Stimulated activated CD4-positive, alpha-beta T cell treated with anti-CD3 and anti-CD28 coated beads, Interleukin-4, amount 100 ng/mL, for 24 hours (primary cell): Measurements from ENCODE around the gene PKMYT1.
"Not testable (repeated sequence)": the region's sequence is repeated elsewhere in the genome, so short reads cannot be mapped to it uniquely, and the experiment has no call there.

Experiments used
- DNase-seq: peaks from one replicate; pipeline ENCODE4 v3.0.0-alpha.2; 2020

Gene PKMYT1

DNA sequence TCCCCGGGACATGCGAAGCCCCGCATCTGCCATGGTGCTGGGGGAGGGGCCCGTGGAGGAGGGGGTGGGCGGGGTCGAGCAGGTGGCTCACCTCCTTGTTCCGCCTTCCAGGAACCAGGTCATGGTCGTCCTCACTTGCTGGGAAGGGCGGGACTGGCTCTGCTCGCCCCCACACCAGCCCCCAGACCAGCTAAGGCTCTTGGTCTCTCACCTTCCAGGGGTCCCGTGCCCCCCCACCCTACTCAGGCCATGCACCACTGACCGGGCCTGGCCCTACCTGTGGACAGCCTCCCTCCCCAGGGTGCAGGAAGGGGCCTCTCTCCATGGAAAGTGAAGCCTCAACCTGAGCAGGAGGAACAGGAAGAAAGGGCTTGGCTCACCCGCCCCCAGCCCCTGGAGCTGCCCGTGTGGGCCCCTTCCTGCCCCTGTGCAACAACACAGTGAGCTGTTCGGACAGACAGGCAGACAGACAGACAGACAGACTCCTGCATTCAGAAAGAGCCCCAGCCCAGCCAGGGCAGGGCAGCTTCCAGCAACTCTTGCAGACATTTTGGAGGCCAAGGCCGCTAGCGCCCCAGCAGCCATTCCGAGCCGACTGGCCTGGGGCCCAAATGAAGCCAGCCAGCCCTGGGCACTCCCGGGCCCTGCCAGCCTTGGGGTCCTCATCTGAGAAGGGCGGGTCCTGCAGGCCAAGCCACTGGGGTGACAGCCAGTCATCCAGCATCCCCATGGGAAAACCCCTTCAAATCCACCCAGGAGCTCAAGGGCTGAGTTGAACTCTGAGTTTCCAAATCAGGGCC is 24.3 kb downstream of the PKMYT1 start:
- DNase-seq = no peak

DNA sequence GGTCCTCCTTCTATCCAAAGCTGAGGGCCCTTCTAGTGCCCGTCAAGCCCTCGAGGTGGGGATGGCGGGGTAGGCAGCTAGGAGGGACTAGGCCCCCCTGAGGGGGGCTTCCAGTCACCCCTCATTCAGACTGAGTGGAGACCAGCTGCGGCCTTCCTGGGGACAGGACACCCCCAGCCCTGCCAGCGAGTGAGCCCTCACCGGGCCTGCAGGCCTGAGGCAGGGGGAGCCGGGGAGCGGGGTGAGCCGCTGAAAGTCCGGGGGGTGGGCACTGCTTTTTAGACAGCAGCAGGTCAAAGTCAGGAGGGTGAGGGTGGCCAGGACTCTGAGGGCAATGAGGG is 24.8 kb downstream of the PKMYT1 start:
- no peak for DNase-seq

DNA sequence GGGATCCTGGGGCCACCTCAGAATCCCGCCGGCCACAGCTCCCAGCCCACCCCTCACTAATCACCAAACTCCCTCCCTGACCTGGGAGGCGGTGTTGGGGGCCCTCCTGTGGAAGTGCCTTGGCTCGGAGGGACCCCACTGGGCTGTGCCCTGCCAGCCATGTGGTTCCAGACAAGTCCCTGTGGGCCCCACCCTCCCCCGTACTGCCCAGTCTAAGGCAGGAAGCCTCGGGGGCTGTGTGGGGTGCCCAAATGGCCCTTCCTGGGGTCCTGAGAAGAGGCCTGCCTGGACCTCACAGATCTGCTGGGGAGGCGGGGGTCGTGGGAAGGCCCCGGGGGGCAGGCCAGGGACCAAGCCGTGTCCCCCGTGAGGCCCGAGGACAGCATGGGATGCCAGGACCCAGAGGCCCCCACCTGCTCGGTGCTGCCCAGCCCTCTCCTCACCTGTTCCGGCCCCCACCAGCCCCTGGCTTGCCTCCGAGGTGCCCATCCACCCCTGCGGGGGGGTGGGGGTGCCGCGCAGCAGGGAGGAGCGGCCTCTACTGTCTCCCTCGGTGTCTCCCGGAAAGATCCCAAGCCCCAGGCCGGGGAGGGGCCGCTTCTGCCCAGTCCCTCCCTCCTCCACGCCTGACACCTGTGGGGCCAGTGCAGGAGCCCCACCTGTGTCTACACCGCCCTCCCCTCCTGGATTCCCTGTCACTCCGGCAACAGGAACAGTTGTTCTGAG is 25.4 kb downstream of the PKMYT1 start:
- DNase-seq = no peak

DNA sequence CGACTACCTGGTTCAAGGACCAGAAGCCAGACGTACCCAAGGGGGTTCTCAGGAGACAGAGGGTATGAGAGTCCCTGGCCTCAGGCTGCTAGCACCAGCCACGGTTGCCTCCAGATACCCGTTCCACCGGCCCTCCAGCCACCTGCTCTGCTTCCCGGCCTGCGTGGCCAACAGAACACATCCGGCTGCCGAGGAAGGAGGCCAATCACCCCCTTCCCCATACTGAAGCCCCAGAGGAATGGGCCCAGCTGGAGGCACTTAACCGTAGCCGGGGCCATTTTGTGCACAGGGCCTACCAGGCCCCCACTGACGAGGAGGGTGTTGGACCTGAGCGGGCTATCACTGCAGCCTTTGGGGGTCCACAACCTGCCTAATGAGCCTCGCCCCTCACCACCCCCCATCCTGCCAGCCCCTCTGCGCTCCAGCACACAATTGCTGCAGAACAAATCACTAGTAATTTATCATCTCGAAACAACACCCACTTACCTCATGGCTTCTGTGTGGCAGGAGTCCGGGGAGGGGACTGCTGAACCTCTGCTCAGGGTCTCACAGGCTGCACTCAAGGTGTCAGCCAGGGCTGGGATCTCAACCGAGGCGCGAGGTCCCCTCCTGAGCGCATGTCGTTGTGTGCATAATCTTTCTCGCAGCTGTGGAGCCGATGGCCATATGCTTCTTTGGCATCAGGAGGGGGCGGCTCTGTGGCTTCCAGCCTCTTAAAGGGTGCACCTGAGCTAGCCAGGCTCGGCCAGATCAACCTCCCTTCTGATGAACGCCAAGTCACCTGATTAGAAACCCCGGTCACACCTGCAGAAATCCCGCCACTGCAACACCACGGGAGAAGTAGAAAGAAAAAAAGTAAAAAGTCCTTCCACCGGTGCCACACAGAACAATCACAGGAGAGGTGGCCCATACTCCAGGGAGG is 26.3 kb downstream of the PKMYT1 start:
- no peak for DNase-seq

DNA sequence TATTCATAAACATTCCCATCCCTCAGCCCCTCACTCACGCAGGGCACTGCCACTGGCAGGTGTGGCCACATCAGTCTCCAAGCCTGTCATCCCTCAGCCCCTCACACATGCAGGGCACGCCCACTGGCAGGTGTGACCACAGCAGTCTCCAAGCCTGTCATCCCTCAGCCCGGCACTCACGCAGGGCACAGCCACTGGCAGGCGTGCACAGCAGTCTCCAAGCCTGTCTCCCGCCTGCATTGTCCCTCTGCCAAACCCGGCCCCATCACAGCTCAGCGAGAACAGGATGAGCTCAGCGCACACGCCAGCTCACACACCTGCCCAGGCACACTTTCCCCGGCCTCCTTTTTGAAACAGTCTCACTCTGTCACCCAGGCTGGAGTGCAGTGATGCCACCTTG is 27.6 kb downstream of the PKMYT1 start:
- DNase-seq = no peak

DNA sequence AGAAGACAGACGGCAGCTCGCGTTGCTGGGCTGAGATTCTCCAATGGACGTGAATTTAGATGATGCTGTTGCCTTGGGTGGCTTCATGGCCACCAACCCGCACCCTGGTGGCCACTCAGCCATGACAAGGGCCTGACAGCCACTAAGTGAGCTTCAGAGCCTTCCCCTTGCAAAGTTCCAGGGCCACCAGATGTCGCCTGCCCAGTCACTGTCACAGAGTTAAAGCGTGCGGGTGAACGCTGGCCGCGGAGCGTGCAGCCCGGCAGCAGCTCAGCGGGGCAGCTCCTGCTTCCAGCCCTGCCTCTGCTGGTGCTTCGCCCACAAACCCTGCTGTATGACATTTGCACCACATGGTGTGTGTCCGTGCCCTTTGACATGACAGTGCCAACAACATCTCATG is 29.5 kb downstream of the PKMYT1 start:
- DNase-seq = no peak

DNA sequence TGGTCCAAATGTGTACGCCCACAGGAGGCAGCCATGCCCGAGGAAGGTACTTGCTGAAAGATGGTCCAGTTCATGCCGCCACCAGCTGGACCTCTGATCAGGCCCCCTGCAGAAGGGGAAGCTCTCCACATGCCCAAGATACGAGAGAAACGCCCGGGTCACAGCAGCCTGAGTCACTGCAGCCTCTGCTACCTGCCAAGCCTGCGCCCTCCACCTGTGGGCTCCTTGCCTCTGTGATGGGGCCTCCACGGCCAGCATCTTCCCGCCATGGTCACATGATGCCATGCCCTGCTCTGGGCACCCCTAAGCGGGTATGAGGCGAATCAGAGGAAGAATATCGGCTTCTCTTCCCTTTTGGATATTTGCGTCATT is 29.9 kb downstream of the PKMYT1 start:
- DNase-seq = no peak

DNA sequence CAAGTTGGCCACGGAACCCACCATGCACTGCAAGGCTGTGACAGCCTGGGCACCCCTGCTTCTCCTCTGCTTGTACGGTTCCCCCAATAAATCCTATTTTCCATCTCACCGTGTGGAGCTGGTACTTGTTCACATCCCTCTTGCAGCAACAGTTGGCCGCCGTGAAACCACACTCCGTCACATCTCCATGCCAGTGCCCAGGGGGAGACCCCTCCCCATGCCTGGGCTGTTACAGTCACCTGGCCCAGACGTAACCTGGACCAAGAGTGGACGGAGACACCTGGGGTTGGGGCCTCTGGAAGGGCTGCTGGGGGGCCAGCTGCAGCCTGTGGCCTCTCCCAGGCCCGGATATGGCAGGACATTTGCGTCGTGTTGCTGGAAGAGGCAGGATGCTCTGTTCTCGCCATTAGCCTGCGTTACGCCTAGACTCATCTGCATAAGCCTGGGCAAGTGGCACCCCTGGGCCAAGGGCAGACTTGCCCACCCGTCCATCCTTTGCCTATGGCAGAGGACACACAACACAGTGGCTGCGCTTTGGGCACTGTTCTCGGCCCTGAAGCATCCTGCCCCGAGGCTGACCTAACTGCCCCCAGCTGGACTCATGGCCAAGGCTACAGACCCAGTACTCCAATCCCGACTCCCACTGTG is 30.4 kb downstream of the PKMYT1 start:
- no peak for DNase-seq

DNA sequence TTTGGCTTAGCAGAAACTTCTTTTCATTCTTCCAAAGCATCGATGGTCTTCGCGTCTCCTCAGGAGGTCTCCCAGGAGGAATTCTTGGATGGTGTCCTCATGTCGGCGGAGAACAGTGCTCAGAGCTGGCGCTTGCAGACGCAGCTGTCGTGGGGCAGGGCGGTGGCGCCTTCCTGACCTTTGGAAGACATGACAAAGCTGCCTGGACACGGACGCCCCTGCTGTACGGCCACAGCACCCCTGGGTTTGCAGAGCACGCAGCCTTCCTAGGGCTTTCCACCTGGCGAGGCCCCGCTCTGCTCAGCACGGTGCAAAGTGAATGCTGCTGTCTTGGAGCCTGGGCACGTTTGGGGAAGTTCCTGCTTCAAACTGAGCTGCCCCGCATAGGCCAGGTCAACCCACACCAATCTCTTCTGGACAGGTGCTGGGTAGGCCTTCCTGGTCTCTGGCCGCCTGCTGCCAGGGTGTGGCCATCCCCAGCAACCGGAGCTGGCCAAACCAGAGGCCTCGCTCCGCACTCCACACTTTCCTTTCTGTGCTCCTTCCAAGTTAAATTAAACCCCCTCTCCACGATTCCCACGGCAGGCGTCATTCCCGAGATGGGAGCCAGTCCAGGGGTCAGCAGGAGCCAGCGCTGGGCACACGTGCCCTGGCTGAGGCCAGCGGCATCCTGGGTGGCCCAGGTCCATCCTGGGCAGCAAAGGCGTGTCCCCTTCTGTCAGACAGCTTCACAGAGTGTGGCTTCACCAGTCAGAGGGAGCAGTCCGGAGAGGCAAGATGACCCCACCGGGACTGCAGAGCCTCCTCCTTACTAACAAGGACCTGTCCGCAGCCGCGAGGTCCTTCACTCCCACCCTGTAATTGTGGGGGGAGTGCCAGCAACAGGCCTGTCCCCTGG is 31.2 kb downstream of the PKMYT1 start:
- no peak for DNase-seq

DNA sequence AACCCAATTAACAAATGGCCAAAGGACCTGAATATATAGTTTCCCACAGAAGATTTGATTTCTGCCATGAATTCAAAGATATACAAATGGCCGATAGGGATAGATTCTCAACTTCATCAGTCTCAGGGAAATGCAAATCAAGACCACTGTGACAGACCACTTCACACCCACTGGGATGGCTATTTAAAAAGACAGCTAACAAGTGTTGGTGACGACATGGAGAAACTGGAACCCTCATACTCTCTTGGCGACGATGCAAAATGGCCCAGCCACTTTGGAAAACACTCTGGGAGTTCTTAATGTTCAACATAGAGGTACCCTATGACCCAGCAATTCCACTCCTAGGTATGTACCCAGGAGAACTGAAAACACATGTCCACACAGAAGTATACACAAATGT is 33.6 kb downstream of the PKMYT1 start:
- DNase-seq = no peak

DNA sequence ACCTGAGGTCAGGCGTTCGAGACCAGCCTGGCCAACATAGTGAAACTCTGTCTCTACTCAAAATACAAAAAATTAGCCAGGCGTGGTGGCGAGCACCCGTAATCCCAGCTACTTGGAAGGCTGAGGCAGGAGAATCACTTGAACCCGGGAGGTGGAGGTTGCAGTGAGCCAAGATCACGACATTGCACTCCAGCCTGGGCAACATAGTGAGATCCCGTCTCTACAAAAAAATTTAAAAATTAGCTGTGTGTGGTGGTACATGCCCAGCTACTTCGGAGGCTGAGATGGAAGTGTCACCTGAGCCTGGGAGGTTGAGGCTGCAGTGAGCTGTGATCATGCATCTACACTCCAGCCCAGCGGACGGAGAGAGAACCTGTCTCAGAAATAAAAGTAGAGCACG is 36.5 kb downstream of the PKMYT1 start:
- not testable (repeated sequence) for DNase-seq

DNA sequence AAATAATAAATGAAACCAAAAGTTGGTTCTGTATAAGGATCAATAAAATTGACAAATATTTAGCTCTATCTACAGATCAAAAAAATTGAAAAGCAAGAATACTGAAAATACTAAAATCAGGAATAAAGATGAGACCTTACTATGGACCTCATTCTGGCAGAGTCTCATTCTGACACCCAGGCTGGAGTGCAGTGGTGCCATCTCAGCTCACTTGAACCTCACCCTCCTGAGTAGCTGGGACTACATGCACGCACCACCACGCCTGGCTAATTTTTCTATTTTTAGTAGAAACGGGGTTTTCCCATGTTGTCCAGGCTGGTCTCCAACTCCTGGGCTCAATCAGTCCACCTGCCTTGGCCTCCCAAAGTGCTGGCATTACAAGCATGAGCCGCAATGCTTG is 38.2 kb downstream of the PKMYT1 start:
- no peak for DNase-seq

DNA sequence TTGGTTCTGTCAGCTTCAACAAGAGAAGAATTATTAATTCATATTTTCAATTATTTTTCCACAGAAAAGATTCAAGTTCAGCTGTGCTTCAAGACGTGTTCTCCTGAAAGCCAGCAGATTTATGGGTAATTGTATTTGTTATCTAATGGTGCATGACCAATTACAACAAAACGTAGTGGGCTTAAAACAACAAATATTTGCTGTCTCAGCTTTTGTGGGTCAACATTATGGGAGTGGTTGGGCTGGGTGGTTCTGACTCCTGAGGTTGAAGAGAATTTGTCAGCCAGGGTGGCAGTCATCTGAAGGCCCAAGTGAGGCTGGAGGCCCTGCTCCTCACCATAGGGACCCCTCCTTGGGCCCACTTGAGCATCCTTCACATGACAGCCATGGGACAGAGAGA is 40.3 kb downstream of the PKMYT1 start:
- DNase-seq = no peak

DNA sequence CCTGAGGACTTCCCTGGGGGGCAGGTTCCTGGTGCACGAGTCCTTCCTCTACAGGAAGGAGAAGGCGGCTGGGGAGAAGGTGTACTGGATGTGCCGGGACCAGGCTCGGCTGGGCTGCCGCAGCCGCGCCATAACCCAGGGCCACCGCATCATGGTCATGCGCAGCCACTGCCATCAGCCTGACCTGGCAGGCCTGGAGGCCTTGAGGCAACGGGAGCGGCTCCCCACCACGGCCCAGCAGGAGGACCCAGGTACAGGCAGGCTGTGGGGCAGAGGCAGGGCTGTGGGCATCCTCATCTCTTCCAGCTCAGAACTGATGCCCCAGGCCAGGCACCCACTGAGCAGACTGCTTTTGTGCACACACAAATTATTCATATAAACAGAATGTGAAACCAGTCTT is 42.0 kb downstream of the PKMYT1 start:
- DNase-seq = no peak

DNA sequence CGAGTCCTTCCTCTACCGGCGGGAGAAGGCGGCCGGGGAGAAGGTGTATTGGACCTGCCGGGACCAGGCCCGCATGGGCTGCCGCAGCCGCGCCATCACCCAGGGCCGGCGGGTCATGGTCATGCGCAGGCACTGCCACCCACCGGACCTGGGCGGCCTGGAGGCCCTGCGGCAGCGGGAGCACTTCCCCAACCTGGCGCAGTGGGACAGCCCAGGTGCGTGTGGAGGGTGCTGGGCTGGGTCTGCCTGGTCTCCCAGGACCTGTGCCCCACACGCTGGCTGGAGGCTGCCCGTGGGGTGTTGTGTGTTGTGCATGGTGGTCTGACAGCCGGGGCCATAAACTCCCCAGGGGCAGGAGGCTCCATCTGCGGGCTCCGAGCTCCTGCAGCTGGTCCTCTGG is 43.1 kb downstream of the PKMYT1 start:
- DNase-seq = no peak

DNA sequence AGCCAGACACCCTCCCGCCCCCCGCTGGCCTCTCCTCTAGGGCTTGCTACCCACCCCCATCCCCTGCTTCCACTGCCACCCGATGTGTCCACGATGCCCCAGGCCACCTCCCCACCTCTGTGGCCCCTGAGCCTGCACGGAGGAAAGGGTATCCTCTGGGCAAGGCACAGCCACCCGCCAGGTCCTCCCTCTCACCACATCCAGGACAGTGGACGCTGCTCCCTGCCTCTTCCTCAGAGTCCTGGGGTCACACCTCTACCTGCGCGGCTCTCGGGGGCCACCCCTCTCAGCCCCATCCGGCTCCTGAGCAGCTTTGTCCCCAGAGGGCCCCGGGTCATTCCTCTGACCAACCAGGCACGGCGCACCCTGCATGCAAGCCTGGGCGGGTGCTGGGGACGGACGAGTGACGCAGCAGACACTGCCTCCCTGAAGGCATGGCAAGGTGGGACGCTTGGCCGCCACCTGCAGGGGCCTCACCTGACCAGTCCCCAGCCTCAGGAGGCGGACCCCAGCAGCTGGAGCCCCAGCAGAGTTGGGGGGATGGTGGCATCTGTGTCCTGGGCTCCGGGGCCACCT is 43.7 kb downstream of the PKMYT1 start:
- no peak for DNase-seq

DNA sequence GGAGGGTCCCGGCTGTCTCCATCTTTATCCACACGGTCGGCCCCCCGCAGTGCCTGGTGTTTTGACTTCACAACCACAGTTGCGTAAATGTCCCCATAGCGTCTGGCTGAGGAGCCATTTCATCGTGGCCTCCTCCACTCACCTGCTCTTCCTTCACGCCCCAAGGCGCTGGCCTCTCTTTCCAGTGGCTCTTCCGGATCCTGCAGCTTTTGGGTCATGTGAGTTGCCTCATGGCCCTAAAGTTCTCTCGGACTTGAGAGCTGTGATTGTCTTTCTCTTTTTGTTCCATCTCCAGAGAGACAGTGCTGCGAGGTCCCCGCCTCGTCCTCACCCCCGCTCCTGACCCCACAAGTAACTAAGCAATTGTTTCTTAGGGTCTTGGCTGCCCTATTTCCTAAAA is 45.8 kb downstream of the PKMYT1 start:
- no peak for DNase-seq

DNA sequence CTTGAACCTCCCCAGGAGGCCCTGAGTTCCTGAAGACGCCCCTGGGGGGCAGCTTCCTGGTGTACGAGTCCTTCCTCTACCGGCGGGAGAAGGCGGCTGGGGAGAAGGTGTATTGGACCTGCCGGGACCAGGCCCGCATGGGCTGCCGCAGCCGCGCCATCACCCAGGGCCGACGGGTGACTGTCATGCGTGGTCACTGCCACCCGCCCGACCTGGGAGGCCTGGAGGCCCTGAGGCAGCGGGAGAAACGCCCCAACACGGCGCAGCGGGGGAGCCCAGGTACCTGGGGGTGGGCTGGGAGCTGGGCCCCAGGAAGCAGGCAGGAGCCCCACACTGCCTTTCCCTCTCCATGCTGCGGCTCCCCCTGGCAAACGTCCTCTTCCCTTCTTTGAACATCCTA is 46.5 kb downstream of the PKMYT1 start:
- DNase-seq = no peak

DNA sequence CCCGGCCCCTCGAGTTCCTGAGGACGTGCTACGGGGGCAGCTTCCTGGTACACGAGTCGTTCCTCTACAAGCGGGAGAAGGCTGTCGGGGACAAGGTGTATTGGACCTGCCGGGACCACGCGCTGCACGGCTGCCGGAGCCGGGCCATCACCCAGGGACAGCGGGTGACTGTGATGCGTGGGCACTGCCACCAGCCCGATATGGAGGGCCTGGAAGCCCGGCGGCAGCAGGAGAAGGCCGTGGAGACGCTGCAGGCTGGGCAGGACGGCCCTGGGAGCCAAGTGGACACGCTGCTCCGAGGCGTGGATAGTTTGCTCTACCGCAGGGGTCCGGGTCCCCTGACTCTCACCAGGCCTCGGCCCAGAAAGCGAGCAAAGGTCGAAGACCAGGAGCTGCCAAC is 47.1 kb downstream of the PKMYT1 start:
- DNase-seq = no peak

DNA sequence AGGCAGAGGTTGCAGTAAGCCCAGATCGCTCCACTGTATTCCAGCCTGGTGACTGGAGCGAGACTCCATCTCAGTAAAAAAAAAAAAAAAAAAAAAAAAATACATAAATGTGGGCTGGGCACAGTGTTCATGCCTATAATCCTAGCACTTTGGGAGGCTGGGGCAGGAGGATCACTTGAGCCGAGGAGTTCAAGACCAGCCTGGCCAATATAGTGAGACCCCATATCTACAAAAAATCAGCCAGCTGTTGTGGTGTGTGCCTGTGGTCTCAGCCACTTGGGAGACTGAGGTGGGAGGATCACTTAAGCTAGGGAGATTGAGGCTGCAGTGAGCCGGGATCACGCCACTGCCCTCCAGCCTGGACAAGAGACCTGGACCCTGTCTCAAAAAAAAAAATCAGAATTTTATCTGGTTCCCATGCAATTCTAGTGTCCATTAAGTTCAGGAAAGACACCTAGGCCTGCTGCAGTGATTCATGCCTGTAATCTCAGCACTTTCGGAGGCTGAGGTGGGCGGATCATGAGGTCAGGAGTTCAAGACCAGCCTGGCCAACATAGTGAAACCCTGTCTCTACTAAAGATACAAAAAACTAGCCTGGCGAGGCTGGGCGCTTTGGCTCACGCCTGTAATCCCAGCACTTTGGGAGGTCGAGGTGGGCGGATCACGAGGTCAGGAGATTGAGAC is 48.9 kb downstream of the PKMYT1 start:
- not testable (repeated sequence) for DNase-seq

DNA sequence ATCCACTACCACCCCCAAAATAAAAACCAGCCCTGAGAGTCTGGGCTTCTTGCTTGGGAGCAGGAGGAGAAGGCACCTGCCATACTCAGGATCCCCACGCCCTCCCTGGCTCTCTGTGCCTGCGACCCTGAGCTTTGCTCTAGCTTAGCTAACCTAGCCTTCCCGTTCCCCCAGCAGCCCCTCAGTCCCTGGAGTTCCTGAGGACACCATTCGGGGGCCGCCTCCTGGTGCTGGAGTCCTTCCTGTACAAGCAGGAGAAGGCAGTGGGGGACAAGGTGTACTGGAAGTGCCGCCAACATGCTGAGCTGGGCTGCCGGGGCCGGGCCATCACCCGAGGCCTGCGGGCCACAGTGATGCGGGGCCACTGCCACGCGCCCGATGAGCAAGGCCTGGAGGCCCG is 50.0 kb downstream of the PKMYT1 start:
- DNase-seq = no peak
